Measurements from ENCODE around the gene CCDC170.

CCDC170 gene

DNA sequence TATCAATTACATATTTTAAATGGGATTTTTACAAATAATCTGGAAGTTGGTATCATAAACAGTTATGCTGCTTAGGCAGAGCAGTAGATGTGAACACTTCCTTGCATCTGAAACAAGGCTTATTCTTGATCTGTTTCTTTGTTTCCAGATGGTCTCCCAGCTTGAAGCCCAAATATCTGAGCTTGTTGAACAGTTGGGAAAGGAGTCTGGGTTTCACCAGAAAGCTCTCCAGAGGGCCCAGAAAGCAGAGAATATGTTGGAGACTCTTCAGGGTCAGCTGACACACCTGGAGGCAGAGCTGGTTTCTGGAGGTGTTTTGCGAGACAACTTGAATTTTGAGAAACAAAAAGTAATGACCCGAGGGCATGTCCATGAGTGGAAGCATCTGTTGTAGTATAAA is 91.9 kb downstream of the CCDC170 start:
- H3K27me3 ChIP-seq (ENCODE audit: insufficient read depth, insufficient read length), result no peaks in the 10 kb centered on the region
- no peaks in the 10 kb centered on the region for H3K9me3 ChIP-seq (ENCODE audit: insufficient read depth, low read length)
- H3K9ac ChIP-seq (ENCODE audit: insufficient read length, low read depth), result no peak overlapping the region
- TF ChIP-seq ZNF274 (IDR thresholded peaks at IDR 0.05; ENCODE audit: low read depth, low read length) (no peak), YY1 (IDR thresholded peaks at IDR 0.05; ENCODE audit: insufficient read depth, insufficient read length) (no peak), SUZ12 (IDR thresholded peaks at IDR 0.05; ENCODE audit: extremely low read depth, insufficient read depth, insufficient read length) (no peak)
- no peaks in the 10 kb centered on the region for H3K36me3 ChIP-seq (ENCODE audit: insufficient read depth, insufficient read length, low read length)
- H3K4me1 ChIP-seq (ENCODE audit: insufficient read depth, insufficient read length), result no peaks in the 10 kb centered on the region
- no peak overlapping the region for H3K4me3 ChIP-seq (ENCODE audit: insufficient read length, low read depth)
- DNase-seq (ENCODE audit: low read depth, low spot score), result no peak

DNA sequence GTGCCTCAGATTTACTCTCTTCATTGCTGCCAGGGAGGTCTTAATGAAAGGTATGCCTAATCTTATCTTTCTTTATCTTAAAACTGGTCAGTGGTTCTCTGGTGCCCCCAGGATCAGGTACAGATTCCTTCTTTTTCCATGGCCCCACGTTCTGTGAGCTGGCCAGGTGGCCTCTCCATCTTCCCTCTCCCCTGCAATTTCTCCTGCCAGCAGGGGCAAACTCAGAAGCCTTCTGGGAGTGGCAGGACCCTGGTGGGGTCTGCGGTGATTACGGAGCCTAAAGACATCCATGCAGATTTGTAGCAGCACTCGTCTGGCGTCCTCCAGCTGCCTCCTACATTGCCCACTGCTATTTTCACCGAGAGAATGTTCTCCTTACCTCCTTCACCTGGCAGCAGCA is 95.8 kb downstream of the CCDC170 start:
- Histone ChIP-seq H3K27me3 (ENCODE audit: insufficient read depth, insufficient read length) (no peaks in the 10 kb centered on the region), H3K4me1 (ENCODE audit: insufficient read depth, insufficient read length) (no peaks in the 10 kb centered on the region), H3K36me3 (ENCODE audit: insufficient read depth, insufficient read length, low read length) (no peaks in the 10 kb centered on the region), H3K9me3 (ENCODE audit: insufficient read depth, low read length) (peaks cover 13% of the 10 kb centered on the region; the same call in 1 of the 2 replicates), H3K9ac (ENCODE audit: insufficient read length, low read depth) (no peak overlapping the region), H3K4me3 (ENCODE audit: insufficient read length, low read depth) (no peak overlapping the region)
- no peak for DNase-seq (ENCODE audit: low read depth, low spot score)
- TF ChIP-seq SUZ12 (IDR thresholded peaks at IDR 0.05; ENCODE audit: extremely low read depth, insufficient read depth, insufficient read length) (no peak), YY1 (IDR thresholded peaks at IDR 0.05; ENCODE audit: insufficient read depth, insufficient read length) (no peak), ZNF274 (IDR thresholded peaks at IDR 0.05; ENCODE audit: low read depth, low read length) (no peak)

GRCh38 chr6:151590742-151591141 is 96.9 kb downstream of the CCDC170 start:
- no peaks in the 10 kb centered on the region for H3K4me1 ChIP-seq (ENCODE audit: insufficient read depth, insufficient read length)
- H3K36me3 ChIP-seq (ENCODE audit: insufficient read depth, insufficient read length, low read length), result no peaks in the 10 kb centered on the region
- H3K9ac ChIP-seq (ENCODE audit: insufficient read length, low read depth), result no peak overlapping the region
- DNase-seq (ENCODE audit: low read depth, low spot score), result no peak
- no peaks in the 10 kb centered on the region for H3K27me3 ChIP-seq (ENCODE audit: insufficient read depth, insufficient read length)
- peaks cover 13% of the 10 kb centered on the region; the same call in 1 of the 2 replicates for H3K9me3 ChIP-seq (ENCODE audit: insufficient read depth, low read length)
- TF ChIP-seq YY1 (IDR thresholded peaks at IDR 0.05; ENCODE audit: insufficient read depth, insufficient read length) (no peak), SUZ12 (IDR thresholded peaks at IDR 0.05; ENCODE audit: extremely low read depth, insufficient read depth, insufficient read length) (no peak), ZNF274 (IDR thresholded peaks at IDR 0.05; ENCODE audit: low read depth, low read length) (no peak)
- H3K4me3 ChIP-seq (ENCODE audit: insufficient read length, low read depth), result no peak overlapping the region

DNA sequence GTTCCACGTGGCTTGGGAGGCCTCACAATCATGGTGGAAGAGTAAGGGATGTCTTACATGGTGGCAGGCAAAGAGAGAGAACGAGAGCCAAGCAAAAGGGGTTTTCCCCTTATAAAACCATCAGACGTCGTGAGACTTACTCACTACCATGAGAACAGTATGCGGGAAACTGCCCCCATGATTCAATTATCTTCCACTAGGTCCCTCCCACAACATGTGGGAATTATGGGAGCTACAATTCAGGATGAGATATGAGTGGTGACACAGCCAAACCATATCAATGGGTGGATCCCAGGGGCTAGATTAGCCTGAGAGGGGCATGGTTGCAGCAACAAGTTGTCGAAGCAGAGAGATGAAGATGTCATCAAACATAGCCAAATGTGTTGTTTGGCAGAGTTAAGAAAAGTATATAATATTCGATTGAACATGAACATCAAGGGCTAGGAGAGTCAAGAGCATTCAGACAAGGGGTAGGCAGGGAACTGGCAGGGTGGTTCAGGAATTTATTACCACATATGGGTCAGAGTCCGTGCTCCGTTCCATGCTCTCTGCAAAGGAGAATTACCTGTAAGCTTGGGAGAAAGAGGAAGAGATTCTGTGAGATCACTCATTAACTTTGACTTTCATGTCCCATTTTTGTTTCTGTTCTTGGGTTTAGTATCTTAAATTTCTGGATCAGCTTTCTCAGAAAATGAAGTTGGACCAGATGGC is 98.8 kb downstream of the CCDC170 start:
- no peak overlapping the region for H3K4me3 ChIP-seq (ENCODE audit: insufficient read length, low read depth)
- no peaks in the 10 kb centered on the region for H3K27me3 ChIP-seq (ENCODE audit: insufficient read depth, insufficient read length)
- DNase-seq (ENCODE audit: low read depth, low spot score), result no peak

DNA sequence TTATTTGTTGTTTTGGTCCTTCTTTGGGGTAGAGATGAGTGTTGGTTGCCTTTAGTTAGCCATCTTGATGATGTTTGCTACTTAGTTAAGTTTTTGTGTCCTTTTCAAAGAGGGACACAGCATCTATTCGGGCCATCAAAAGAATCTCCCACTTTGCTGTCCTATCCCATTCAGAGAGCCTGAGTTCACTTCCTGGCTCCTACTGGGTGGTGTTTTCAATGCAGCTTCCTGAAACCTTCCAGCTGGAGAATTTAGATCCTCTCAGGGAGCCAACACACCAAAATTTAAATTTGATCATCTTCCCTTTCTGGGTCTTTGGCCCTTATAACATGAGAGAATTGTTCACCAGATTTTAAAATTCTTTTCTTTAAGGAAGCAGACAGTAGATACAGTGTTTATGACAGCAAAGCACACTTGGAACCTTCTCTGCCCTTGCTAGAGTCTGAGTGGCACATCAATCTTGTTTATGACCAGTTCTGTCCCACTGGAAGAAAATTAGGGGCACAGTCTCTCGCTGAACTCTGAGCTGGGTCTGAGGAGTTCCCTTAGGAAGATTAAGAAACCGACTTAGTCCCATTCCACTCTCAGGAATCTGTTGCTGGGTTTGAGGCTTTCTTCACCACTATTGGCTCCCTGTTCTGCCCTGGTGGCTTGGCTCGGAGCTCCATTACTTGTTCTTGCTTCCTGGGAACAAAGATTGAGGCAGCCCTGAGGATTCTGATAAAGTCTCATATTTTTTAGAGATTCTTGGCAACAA is 115.5 kb downstream of the CCDC170 start:
- Histone ChIP-seq H3K27me3 (ENCODE audit: insufficient read depth, insufficient read length) (no peaks in the 10 kb centered on the region), H3K4me3 (ENCODE audit: insufficient read length, low read depth) (no peak overlapping the region), H3K9ac (ENCODE audit: insufficient read length, low read depth) (no peak overlapping the region), H3K4me1 (ENCODE audit: insufficient read depth, insufficient read length) (peaks cover 2% of the 10 kb centered on the region), H3K36me3 (ENCODE audit: insufficient read depth, insufficient read length, low read length) (no peaks in the 10 kb centered on the region), H3K9me3 (ENCODE audit: insufficient read depth, low read length) (peaks cover 4% of the 10 kb centered on the region; the same call in 1 of the 2 replicates)
- no peak for TF ChIP-seq SUZ12 (IDR thresholded peaks at IDR 0.05; ENCODE audit: extremely low read depth, insufficient read depth, insufficient read length)
- no peak for TF ChIP-seq ZNF274 (IDR thresholded peaks at IDR 0.05; ENCODE audit: low read depth, low read length)
- no peak for TF ChIP-seq YY1 (IDR thresholded peaks at IDR 0.05; ENCODE audit: insufficient read depth, insufficient read length)
- no peak for DNase-seq (ENCODE audit: low read depth, low spot score)

More for the DNA sequence above, 98.8 kb downstream of the CCDC170 start:
- Histone ChIP-seq H3K9me3 (ENCODE audit: insufficient read depth, low read length) (peaks cover 13% of the 10 kb centered on the region; the same call in 1 of the 2 replicates), H3K9ac (ENCODE audit: insufficient read length, low read depth) (no peak overlapping the region), H3K4me1 (ENCODE audit: insufficient read depth, insufficient read length) (no peaks in the 10 kb centered on the region), H3K36me3 (ENCODE audit: insufficient read depth, insufficient read length, low read length) (no peaks in the 10 kb centered on the region)
- no peak for TF ChIP-seq SUZ12 (IDR thresholded peaks at IDR 0.05; ENCODE audit: extremely low read depth, insufficient read depth, insufficient read length)
- TF ChIP-seq YY1 (IDR thresholded peaks at IDR 0.05; ENCODE audit: insufficient read depth, insufficient read length), result no peak
- TF ChIP-seq ZNF274 (IDR thresholded peaks at IDR 0.05; ENCODE audit: low read depth, low read length), result no peak

DNA sequence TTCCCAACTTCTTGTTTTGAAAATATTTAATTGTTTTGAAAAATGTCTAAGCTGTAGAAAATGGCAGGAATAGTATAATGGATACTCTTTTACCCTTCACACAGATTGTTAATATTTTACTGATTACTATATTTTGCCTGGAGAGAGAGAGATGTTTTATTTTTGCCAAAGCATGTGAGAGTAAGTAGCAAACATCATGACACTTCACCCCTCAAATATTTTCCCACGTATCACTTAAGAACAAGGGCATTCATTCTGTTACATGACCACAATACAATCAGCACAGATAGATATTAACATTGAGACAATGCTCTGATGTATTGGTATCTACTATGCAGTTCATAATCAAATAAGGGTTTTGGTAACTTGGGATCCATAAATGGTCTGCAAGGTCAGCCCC is 116.5 kb downstream of the CCDC170 start:
- Histone ChIP-seq H3K9ac (ENCODE audit: insufficient read length, low read depth) (no peak overlapping the region), H3K9me3 (ENCODE audit: insufficient read depth, low read length) (peaks cover 4% of the 10 kb centered on the region; the same call in 1 of the 2 replicates), H3K36me3 (ENCODE audit: insufficient read depth, insufficient read length, low read length) (no peaks in the 10 kb centered on the region), H3K4me1 (ENCODE audit: insufficient read depth, insufficient read length) (peaks cover 2% of the 10 kb centered on the region), H3K4me3 (ENCODE audit: insufficient read length, low read depth) (no peak overlapping the region), H3K27me3 (ENCODE audit: insufficient read depth, insufficient read length) (no peaks in the 10 kb centered on the region)
- DNase-seq (ENCODE audit: low read depth, low spot score), result no peak
- TF ChIP-seq YY1 (IDR thresholded peaks at IDR 0.05; ENCODE audit: insufficient read depth, insufficient read length), result no peak
- no peak for TF ChIP-seq SUZ12 (IDR thresholded peaks at IDR 0.05; ENCODE audit: extremely low read depth, insufficient read depth, insufficient read length)
- no peak for TF ChIP-seq ZNF274 (IDR thresholded peaks at IDR 0.05; ENCODE audit: low read depth, low read length)

DNA sequence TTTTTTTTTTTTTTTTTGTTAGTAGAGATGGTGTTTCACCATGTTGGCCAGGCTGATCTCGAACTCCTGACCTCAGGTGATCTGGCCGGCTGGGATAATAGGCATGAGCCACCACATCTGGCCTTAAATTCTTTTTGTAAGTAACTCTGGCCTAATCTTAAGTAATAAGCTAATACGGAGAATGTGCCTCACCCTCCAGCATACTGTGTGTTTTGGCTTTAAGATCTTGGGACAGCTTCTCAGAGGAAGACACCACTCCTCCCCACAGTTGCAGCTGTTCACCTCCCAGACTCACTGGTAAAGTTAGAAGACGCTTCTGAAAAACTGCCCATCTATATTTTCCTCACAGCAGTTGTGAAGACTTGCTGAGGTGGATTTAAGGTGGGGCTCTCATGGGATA is 120.8 kb downstream of the CCDC170 start:
- Histone ChIP-seq H3K4me3 (ENCODE audit: insufficient read length, low read depth) (no peak overlapping the region), H3K36me3 (ENCODE audit: insufficient read depth, insufficient read length, low read length) (no peaks in the 10 kb centered on the region), H3K9ac (ENCODE audit: insufficient read length, low read depth) (no peak overlapping the region), H3K4me1 (ENCODE audit: insufficient read depth, insufficient read length) (peaks cover 2% of the 10 kb centered on the region), H3K27me3 (ENCODE audit: insufficient read depth, insufficient read length) (no peaks in the 10 kb centered on the region), H3K9me3 (ENCODE audit: insufficient read depth, low read length) (no peaks in the 10 kb centered on the region)
- no peak for TF ChIP-seq SUZ12 (IDR thresholded peaks at IDR 0.05; ENCODE audit: extremely low read depth, insufficient read depth, insufficient read length)
- no peak for TF ChIP-seq YY1 (IDR thresholded peaks at IDR 0.05; ENCODE audit: insufficient read depth, insufficient read length)
- no peak for TF ChIP-seq ZNF274 (IDR thresholded peaks at IDR 0.05; ENCODE audit: low read depth, low read length)
- DNase-seq (ENCODE audit: low read depth, low spot score), result no peak

Data from NT2/D1 (cell line).